MCF 10A (cell line): Measurements from ENCODE around the gene CACNA1D. TPM values are rescaled to one million over a fixed set of nuclear protein-coding genes. Genes with fewer than 3 reads are reported as not detected.

Experiments
- BruUV-seq: library from RNA; stranded (reverse); fragments of 400-500 nt; replicated peaks from 2 replicates; lab custom pipeline; 2021; lab: Mats Ljungman, UMichigan
- CTCF ChIA-PET: fragments of 300-600 bp; sonication (Branson Sonifier 250); formaldehyde crosslinking; extraction: SDS; loops from one replicate; lab custom pipeline; 2021; ENCODE audit warnings: antibody characterized with exemption, inconsistent platforms; lab: Yijun Ruan, JAX
- POLR2A ChIA-PET: fragments of 300-600, 350-650 bp; sonication (Branson Sonifier 250); formaldehyde crosslinking; extraction: SDS; loops from one replicate; lab custom pipeline; 2020; ENCODE audit warnings: antibody characterized with exemption, inconsistent platforms; lab: Yijun Ruan, JAX
- DNase-seq: peaks from one replicate; pipeline ENCODE4 v3.0.0-alpha.2; 2018; ENCODE audit not compliant: unreplicated experiment
- H3K27ac Mint-ChIP-seq: one replicate; pipeline ENCODE4 v1.8.0; 2022; ENCODE audit warnings: mild to moderate bottlenecking, low read depth, mixed read lengths; ENCODE audit not compliant: unreplicated experiment
- H3K27me3 Mint-ChIP-seq: one replicate; pipeline ENCODE4 v1.8.0; 2022; ENCODE audit warnings: mixed read lengths; ENCODE audit not compliant: insufficient read depth, unreplicated experiment
- H3K36me3 Mint-ChIP-seq: one replicate; pipeline ENCODE4 v1.8.0; 2022; ENCODE audit warnings: mild to moderate bottlenecking, moderate library complexity, mixed read lengths; ENCODE audit not compliant: insufficient read depth, unreplicated experiment
- H3K4me1 Mint-ChIP-seq: one replicate; pipeline ENCODE4 v1.8.0; 2022; ENCODE audit warnings: mixed read lengths; ENCODE audit not compliant: insufficient read depth, unreplicated experiment
- H3K4me3 Mint-ChIP-seq: one replicate; pipeline ENCODE4 v1.8.0; 2022; ENCODE audit warnings: mild to moderate bottlenecking, moderate library complexity, mixed read lengths; ENCODE audit not compliant: unreplicated experiment
- H3K9me3 Mint-ChIP-seq: one replicate; pipeline ENCODE4 v1.8.0; 2022; ENCODE audit warnings: mixed read lengths; ENCODE audit not compliant: unreplicated experiment
- intact Hi-C: fragments of 100-400 bp; cut with micrococcal nuclease; formaldehyde crosslinking; loops from 2 replicates; pipeline ENCODE4 v1.14.1; 2022
- total RNA-seq: library from RNA; stranded (reverse); gene quantifications from 2 replicates; pipeline ENCODE4 v1.2.3, GENCODE V29; 2022
- TF ChIP-seq, protein P1 (sequence below): fragments of 200-600 bp; IDR thresholded peaks from one replicate; pipeline ENCODE4 v1.8.0; 2022; ENCODE audit warnings: antibody characterized with exemption, mild to moderate bottlenecking; ENCODE audit not compliant: unreplicated experiment

Gene CACNA1D
- total RNA-seq, 1 experiment from 2014 or later, result 0.26 TPM

GRCh38 chr3:53801319-53801718 lies 306.9 kb downstream of the CACNA1D start:
- DNase-seq, result no peak
- TF ChIP-seq, protein P1, sequence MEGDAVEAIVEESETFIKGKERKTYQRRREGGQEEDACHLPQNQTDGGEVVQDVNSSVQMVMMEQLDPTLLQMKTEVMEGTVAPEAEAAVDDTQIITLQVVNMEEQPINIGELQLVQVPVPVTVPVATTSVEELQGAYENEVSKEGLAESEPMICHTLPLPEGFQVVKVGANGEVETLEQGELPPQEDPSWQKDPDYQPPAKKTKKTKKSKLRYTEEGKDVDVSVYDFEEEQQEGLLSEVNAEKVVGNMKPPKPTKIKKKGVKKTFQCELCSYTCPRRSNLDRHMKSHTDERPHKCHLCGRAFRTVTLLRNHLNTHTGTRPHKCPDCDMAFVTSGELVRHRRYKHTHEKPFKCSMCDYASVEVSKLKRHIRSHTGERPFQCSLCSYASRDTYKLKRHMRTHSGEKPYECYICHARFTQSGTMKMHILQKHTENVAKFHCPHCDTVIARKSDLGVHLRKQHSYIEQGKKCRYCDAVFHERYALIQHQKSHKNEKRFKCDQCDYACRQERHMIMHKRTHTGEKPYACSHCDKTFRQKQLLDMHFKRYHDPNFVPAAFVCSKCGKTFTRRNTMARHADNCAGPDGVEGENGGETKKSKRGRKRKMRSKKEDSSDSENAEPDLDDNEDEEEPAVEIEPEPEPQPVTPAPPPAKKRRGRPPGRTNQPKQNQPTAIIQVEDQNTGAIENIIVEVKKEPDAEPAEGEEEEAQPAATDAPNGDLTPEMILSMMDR, result no peak
- CTCF ChIA-PET, result interaction anchor here (0.5 kb wide), 1 partner anchor 44 kb away, joined by 4 read pairs; no protein-coding TSS in a partner anchor
- Mint-ChIP-seq H3K4me1 (no peaks in the 10 kb centered on the region), H3K4me3 (no peak overlapping the region), H3K36me3 (no peaks in the 10 kb centered on the region), H3K9me3 (no peaks in the 10 kb centered on the region), H3K27ac (no peak overlapping the region), H3K27me3 (no peaks in the 10 kb centered on the region)
- BruUV-seq, result no TSS peak
- intact Hi-C loops, result no loop called here
- POLR2A ChIA-PET, result no interaction called here

- Mint-ChIP-seq H3K27me3 (no peaks in the 10 kb centered on the region), H3K4me3 (no peak overlapping the region)
- no TSS peak for BruUV-seq
Measured at GRCh38 chr3:53802256-53802880, 308.0 kb downstream of the CACNA1D start.

GRCh38 chr3:53803124-53803815 lies 308.9 kb downstream of the CACNA1D start:
- no peaks in the 10 kb centered on the region for H3K4me1 Mint-ChIP-seq
- no peak overlapping the region for H3K27ac Mint-ChIP-seq
- no peaks in the 10 kb centered on the region for H3K27me3 Mint-ChIP-seq
- CTCF ChIA-PET, result interaction anchor here (0.6 kb wide), 1 partner anchor 344 kb away, joined by 3 read pairs; no protein-coding TSS in a partner anchor
- no TSS peak for BruUV-seq
- TF ChIP-seq, protein P1, result no peak
- POLR2A ChIA-PET, result no interaction called here
- H3K4me3 Mint-ChIP-seq, result no peak overlapping the region
- intact Hi-C loops, result no loop called here
- H3K9me3 Mint-ChIP-seq, result no peaks in the 10 kb centered on the region
- no peaks in the 10 kb centered on the region for H3K36me3 Mint-ChIP-seq
- no peak for DNase-seq

More at GRCh38 chr3:53802256-53802880, 308.0 kb downstream of the CACNA1D start:
- Mint-ChIP-seq H3K9me3 (no peaks in the 10 kb centered on the region), H3K4me1 (no peaks in the 10 kb centered on the region), H3K27ac (no peak overlapping the region), H3K36me3 (no peaks in the 10 kb centered on the region)
- no peak for DNase-seq
- intact Hi-C loops, result no loop called here
- ChIA-PET CTCF (no interaction called here), POLR2A (no interaction called here)
- TF ChIP-seq, protein P1, result no peak

DNA sequence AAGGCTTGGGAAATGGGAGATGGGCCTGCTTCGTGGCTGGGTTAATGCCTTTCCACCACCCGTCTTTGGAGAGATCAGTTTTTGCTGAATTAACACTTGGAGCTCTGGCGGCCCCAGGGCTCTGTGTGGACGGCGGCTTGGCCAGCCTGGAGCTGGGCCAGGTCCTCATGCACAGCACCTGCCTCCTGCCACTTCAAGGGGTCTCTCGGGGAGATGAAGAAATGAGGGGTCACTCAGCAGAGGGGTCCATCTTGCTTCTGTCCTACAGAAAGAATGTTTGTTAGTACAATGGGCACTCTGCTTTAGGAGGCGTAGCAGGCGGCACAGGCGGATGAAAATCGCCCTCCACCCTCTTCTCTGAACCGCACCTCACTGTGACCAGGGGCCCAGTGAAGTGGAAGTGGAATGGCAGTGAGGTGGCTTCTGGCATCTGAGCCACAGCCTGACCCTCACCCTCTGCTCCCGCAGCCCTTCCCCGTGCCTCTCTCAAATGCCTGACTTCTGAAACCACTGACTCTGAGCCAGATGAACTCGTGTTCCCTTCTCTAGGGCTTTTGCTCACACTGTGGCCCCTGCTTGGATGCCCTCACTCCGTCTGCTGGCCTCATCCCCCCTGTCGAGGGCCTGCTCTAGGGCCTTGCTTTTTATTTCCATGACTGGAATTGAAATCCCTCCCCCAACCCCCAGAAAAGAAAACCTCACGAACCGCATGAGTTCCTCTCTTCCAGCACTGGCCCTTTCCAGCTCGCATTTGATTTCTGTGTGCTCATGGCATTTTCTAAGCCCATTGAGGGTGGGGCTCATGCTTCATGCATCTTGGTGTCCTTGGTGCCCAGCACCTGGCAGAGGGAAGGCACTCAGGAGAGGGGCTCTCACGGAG lies 309.6 kb downstream of the CACNA1D start:
- Mint-ChIP-seq H3K27ac (no peak overlapping the region), H3K4me3 (no peak overlapping the region)

More for the DNA sequence above, 309.6 kb downstream of the CACNA1D start:
- POLR2A ChIA-PET, result no interaction called here
- BruUV-seq, result no TSS peak
- no peak for DNase-seq
- H3K36me3 Mint-ChIP-seq, result no peaks in the 10 kb centered on the region
- intact Hi-C loops, result no loop called here
- CTCF ChIA-PET, result no interaction called here
- no peaks in the 10 kb centered on the region for H3K4me1 Mint-ChIP-seq
- no peaks in the 10 kb centered on the region for H3K27me3 Mint-ChIP-seq
- TF ChIP-seq, protein P1, result no peak
- H3K9me3 Mint-ChIP-seq, result no peaks in the 10 kb centered on the region
